GM12875 (cell line): ENCODE measurements around the gene LRRN4CL.

ENCODE experiments used
- H3K4me3 ChIP-seq: one replicate; pipeline ENCODE4 v1.5.1; 2011; ENCODE audit warnings: low read depth, low read length, control low read depth
- CTCF ChIP-seq: IDR thresholded peaks from 2 replicates; pipeline ENCODE4 v1.5.1; 2011; ENCODE audit warnings: low read depth, mild to moderate bottlenecking, control low read depth, inconsistent platforms, low read length, moderate library complexity, borderline replicate concordance; ENCODE audit not compliant: insufficient read depth

LRRN4CL gene

GRCh38 chr11:62716206-62716605 is 26.9 kb upstream of the LRRN4CL start:
- TF ChIP-seq CTCF = no peak
- no peak overlapping the region for H3K4me3 ChIP-seq

- TF ChIP-seq CTCF = no peak
- no peak overlapping the region for H3K4me3 ChIP-seq
These were observed 26.1 kb upstream of the LRRN4CL start for GRCh38 chr11:62715150-62716130.

GRCh38 chr11:62713343-62713742 is 24.0 kb upstream of the LRRN4CL start:
- TF ChIP-seq CTCF = no peak
- H3K4me3 ChIP-seq = no peak overlapping the region

- H3K4me3 ChIP-seq = no peak overlapping the region
- no peak for TF ChIP-seq CTCF
These were observed 23.5 kb upstream of the LRRN4CL start for GRCh38 chr11:62712861-62713260.

- no peak for TF ChIP-seq CTCF
These were observed 23.0 kb upstream of the LRRN4CL start for GRCh38 chr11:62712276-62712812.

GRCh38 chr11:62710001-62710345 is 20.6 kb upstream of the LRRN4CL start:
- peak overlapping the region; percentile 49 for H3K4me3 ChIP-seq
- no peak for TF ChIP-seq CTCF

More at GRCh38 chr11:62712276-62712812, 23.0 kb upstream of the LRRN4CL start:
- H3K4me3 ChIP-seq = no peak overlapping the region
